Natural killer cell (primary cell): Measurements from ENCODE around the gene FNBP1L. TPM values are rescaled to one million over a fixed set of nuclear protein-coding genes. Genes with fewer than 3 reads are reported as not detected.

Experiments used
- ATAC-seq, 3 donors: fragments of 150-1000 bp in 2 of 3; fragments of 200-7000 bp in 1 of 3; cut with Tn5 transposase; 1 replicate in 1 of 3; 2 replicates in 2 of 3; pipeline ENCODE4 v1.10.0; 2021; ENCODE audit warnings: mild to moderate bottlenecking in 2 of 3, moderate library complexity in 2 of 3
- DNase-seq, 2 donors: peaks; one replicate each; pipeline versions ENCODE4 v3.0.0 to v3.0.0-alpha.2; 2013 to 2021; ENCODE audit warnings: mixed read lengths in 1 of 2
- H3K27ac ChIP-seq: one replicate; pipeline ENCODE4 v1.5.1; 2013; ENCODE audit warnings: mild to moderate bottlenecking, low read length
- H3K27me3 ChIP-seq: one replicate; pipeline ENCODE4 v1.6.1; 2013; ENCODE audit warnings: low read length; ENCODE audit not compliant: control insufficient read depth, insufficient read depth
- H3K36me3 ChIP-seq: one replicate; pipeline ENCODE4 v1.6.1; 2013; ENCODE audit warnings: low read length; ENCODE audit not compliant: control insufficient read depth, insufficient read depth
- H3K4me1 ChIP-seq: one replicate; pipeline ENCODE4 v1.6.1; 2013; ENCODE audit warnings: low read length; ENCODE audit not compliant: control insufficient read depth, insufficient read depth
- H3K4me3 ChIP-seq: one replicate; pipeline ENCODE4 v1.5.1; 2013; ENCODE audit warnings: low read length
- H3K9me3 ChIP-seq: one replicate; pipeline ENCODE4 v1.6.1; 2013; ENCODE audit warnings: low read length; ENCODE audit not compliant: control insufficient read depth, insufficient read depth
- H3K27ac Mint-ChIP-seq, 2 donors: one replicate each; pipeline ENCODE4 v1.8.0; 2022; ENCODE audit warnings: mild to moderate bottlenecking in 2 of 2, mixed read lengths in 2 of 2, moderate library complexity in 1 of 2
- H3K27me3 Mint-ChIP-seq, 2 donors: one replicate each; pipeline ENCODE4 v1.8.0; 2022; ENCODE audit warnings: low read depth in 2 of 2, mixed read lengths in 2 of 2
- H3K36me3 Mint-ChIP-seq: one replicate; pipeline ENCODE4 v1.8.0; 2022; ENCODE audit warnings: mixed read lengths
- H3K4me1 Mint-ChIP-seq, 2 donors: one replicate each; pipeline ENCODE4 v1.8.0; 2022; ENCODE audit warnings: mixed read lengths in 2 of 2
- H3K4me3 Mint-ChIP-seq: one replicate; pipeline ENCODE4 v1.8.0; 2022; ENCODE audit warnings: mild to moderate bottlenecking, moderate library complexity, mixed read lengths
- H3K9me3 Mint-ChIP-seq, 2 donors: one replicate each; pipeline ENCODE4 v1.8.0; 2022; ENCODE audit warnings: mixed read lengths in 2 of 2
- CTCF ChIP-seq: fragments of 200-600 bp; IDR thresholded peaks from one replicate; pipeline ENCODE4 v1.8.0; 2022; ENCODE audit warnings: antibody characterized with exemption
- WGBS: methylation state at CpG from one replicate; pipeline ENCODE4 v1.1.7; 2013; ENCODE audit warnings: missing lambda C conversion rate; ENCODE audit not compliant: insufficient coverage; 5-methylcytosine and 5-hydroxymethylcytosine counted together
- intact Hi-C: fragments of 100-400 bp; cut with micrococcal nuclease; formaldehyde crosslinking; loops from one replicate; pipeline ENCODE4 v1.14.2; 2022
- total RNA-seq, 4 donors: library from RNA; stranded (reverse); fragments of 120-200 nt in 1 of 4; gene quantifications; one replicate each; pipeline versions ENCODE4 v1.2.3 to v1.2.4, GENCODE V29; 2013 to 2022

The FNBP1L gene
- total RNA-seq, 3 donors from 2014 or later (not counting 1 experiment from before 2014, with no cell fraction given), result 0.33 to 6.7 (median 0.84) TPM

DNA sequence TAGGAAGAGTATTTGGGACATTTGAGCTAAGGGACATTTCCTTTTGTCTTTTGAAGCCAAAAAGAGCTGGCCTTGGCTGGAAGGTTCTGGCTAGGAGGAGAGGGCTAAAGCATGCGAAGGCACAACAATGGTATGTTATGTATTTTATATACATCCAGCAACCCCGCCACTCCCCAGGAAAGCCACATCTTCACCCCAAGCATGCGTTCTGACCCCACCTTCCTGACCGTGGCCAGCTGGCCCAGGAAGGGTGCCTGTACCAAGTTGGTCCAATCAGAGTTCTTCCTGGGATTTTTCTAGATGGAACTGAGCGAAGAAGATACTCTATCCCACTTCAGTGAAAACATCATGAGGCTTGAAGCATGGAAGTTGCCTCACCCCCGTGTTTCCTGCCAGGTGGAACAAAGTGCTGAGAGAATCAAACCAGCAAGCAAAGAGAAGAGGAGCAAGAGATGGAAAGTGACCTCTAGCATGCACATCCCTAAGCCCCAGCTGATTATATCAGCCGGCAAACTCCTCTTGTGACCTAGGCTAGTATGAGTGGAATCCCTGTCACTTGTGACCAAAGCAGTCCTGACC lies 151.0 kb downstream of the FNBP1L start:
- 88% methylated on average over 6 of the region's 7 CpGs for WGBS
- Mint-ChIP-seq H3K27me3 (peaks cover 0 to 7% of the 10 kb centered on the region in 2 donors), H3K27ac (no peak overlapping the region), H3K4me3 (no peak overlapping the region), H3K4me1 (no peaks in the 10 kb centered on the region), H3K9me3 (no peaks in the 10 kb centered on the region), H3K36me3 (no peaks in the 10 kb centered on the region)
- Histone ChIP-seq H3K27me3 (no peaks in the 10 kb centered on the region), H3K4me1 (no peaks in the 10 kb centered on the region), H3K9me3 (no peaks in the 10 kb centered on the region), H3K4me3 (no peak overlapping the region), H3K27ac (no peak overlapping the region), H3K36me3 (no peaks in the 10 kb centered on the region)
- ATAC-seq (no peak), DNase-seq (no peak)
- TF ChIP-seq CTCF, result no peak
- intact Hi-C loops, result no loop called here

DNA sequence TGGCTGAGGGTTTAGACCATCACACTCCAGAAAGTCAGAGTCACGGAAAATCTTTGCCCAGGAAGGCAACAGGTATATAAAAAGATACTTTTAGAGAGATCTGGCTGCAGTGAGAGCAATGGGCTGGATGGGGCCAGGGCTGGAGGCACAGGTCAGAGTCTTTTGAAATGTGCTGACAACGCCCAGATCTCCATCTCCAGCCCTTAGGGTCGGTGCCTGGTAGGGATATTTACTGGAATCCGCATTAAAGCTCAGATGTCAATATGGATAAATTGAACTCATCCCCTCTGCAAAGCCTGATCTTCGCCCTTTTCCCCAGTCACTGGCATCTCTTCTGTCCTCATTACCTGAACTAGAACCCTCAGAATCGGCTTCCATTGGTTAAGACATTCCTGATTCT lies 151.6 kb downstream of the FNBP1L start:
- no peak for DNase-seq
- Mint-ChIP-seq H3K36me3 (no peaks in the 10 kb centered on the region), H3K4me3 (no peak overlapping the region), H3K9me3 (no peaks in the 10 kb centered on the region), H3K27ac (no peak overlapping the region), H3K4me1 (no peaks in the 10 kb centered on the region), H3K27me3 (peaks cover 2 to 7% of the 10 kb centered on the region in 2 donors)
- no peak for TF ChIP-seq CTCF
- no peaks in the 10 kb centered on the region for H3K36me3 ChIP-seq
- no peak overlapping the region for H3K27ac ChIP-seq
- H3K4me3 ChIP-seq, result no peak overlapping the region
- 90% methylated on average over 6 of the region's 6 CpGs for WGBS
- no peaks in the 10 kb centered on the region for H3K9me3 ChIP-seq
- no peak for ATAC-seq
- H3K27me3 ChIP-seq, result no peaks in the 10 kb centered on the region
- no peaks in the 10 kb centered on the region for H3K4me1 ChIP-seq
- intact Hi-C loops, result no loop called here

GRCh38 chr1:93600663-93601062 lies 152.7 kb downstream of the FNBP1L start:
- H3K27ac Mint-ChIP-seq, result no peak overlapping the region
- WGBS, result 87% methylated on average over 2 of the region's 2 CpGs
- no peak overlapping the region for H3K4me3 Mint-ChIP-seq
- Histone ChIP-seq H3K27ac (no peak overlapping the region), H3K9me3 (no peaks in the 10 kb centered on the region), H3K4me1 (no peaks in the 10 kb centered on the region), H3K27me3 (no peaks in the 10 kb centered on the region), H3K36me3 (no peaks in the 10 kb centered on the region), H3K4me3 (no peak overlapping the region)
- ATAC-seq, result no peak
- no peaks in the 10 kb centered on the region for H3K4me1 Mint-ChIP-seq
- no peaks in the 10 kb centered on the region for H3K36me3 Mint-ChIP-seq
- no peaks in the 10 kb centered on the region for H3K9me3 Mint-ChIP-seq
- TF ChIP-seq CTCF, result no peak
- DNase-seq, result no peak
- intact Hi-C loops, result loop anchor here (10.0 kb wide), 1 partner anchor 296 kb away; no protein-coding TSS in a partner anchor
- peaks cover 9 to 10% of the 10 kb centered on the region in 2 donors for H3K27me3 Mint-ChIP-seq

GRCh38 chr1:93601686-93602085 lies 153.8 kb downstream of the FNBP1L start:
- Mint-ChIP-seq H3K27me3 (peaks cover 12 to 16% of the 10 kb centered on the region in 2 donors), H3K27ac (no peak overlapping the region), H3K4me1 (no peaks in the 10 kb centered on the region), H3K9me3 (no peaks in the 10 kb centered on the region), H3K4me3 (no peak overlapping the region), H3K36me3 (no peaks in the 10 kb centered on the region)
- WGBS, result no CpG with 5 or more reads among the region's 1 CpG
- Histone ChIP-seq H3K9me3 (no peaks in the 10 kb centered on the region), H3K27ac (no peak overlapping the region), H3K4me1 (no peaks in the 10 kb centered on the region), H3K4me3 (no peak overlapping the region), H3K36me3 (no peaks in the 10 kb centered on the region), H3K27me3 (no peaks in the 10 kb centered on the region)
- no peak for TF ChIP-seq CTCF
- intact Hi-C loops, result loop anchor here (10.0 kb wide), 1 partner anchor 297 kb away; no protein-coding TSS in a partner anchor
- no peak for DNase-seq
- no peak for ATAC-seq
